ENCODE results near the gene WDR26.

WDR26 gene

GRCh38 chr1:224450561-224451350 is 16.2 kb upstream of the WDR26 start:
- no peak overlapping the region for H3K4me3 ChIP-seq (replicated peaks; ENCODE audit: low read depth, low read length)
- TF ChIP-seq CTCF (IDR thresholded peaks at IDR 0.05; ENCODE audit: low read depth, low read length, missing control alignments) = no peak

GRCh38 chr1:224450159-224450558 is 15.6 kb upstream of the WDR26 start:
- no peak for DNase-seq (ENCODE audit: extremely low read depth, low read depth)
- H3K4me3 ChIP-seq (replicated peaks; ENCODE audit: low read depth, low read length) = no peak overlapping the region
- no peak for TF ChIP-seq CTCF (IDR thresholded peaks at IDR 0.05; ENCODE audit: low read depth, low read length, missing control alignments)

More at GRCh38 chr1:224450561-224451350, 16.2 kb upstream of the WDR26 start:
- DNase-seq (ENCODE audit: extremely low read depth, low read depth) = no peak

DNA sequence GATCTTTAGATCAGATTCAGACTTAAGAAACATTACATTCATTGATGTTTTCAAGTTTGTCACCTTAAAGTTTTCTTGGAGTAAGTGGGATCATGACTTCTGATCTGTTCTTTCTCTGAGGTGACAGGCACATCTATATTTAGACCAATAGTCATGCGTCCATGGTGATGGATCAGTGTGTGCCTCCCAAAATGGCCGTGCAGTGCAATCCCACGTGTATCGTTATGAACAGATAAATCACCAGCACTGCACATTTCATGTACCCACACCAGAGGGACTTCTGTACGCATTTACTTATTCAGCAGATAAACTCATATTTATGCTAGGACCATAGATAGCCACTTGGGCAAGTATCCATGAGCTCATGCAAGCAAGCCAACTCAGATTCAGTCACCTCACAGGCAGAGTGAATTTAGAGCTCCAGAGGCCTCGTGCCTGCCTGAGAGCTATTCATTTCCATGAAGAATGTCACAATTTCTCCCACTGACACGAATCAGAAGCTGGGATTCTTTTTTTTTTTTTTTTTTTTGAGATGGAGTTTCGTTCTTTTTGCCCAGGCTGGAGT is 13.9 kb upstream of the WDR26 start:
- DNase-seq (ENCODE audit: extremely low read depth, low read depth) = no peak
- no peak for TF ChIP-seq CTCF (IDR thresholded peaks at IDR 0.05; ENCODE audit: low read depth, low read length, missing control alignments)
- H3K4me3 ChIP-seq (replicated peaks; ENCODE audit: low read depth, low read length) = no peak overlapping the region

GRCh38 chr1:224447971-224448370 is 13.4 kb upstream of the WDR26 start:
- TF ChIP-seq CTCF (IDR thresholded peaks at IDR 0.05; ENCODE audit: low read depth, low read length, missing control alignments) = no peak
- no peak for DNase-seq (ENCODE audit: extremely low read depth, low read depth)
- H3K4me3 ChIP-seq (replicated peaks; ENCODE audit: low read depth, low read length) = no peak overlapping the region

DNA sequence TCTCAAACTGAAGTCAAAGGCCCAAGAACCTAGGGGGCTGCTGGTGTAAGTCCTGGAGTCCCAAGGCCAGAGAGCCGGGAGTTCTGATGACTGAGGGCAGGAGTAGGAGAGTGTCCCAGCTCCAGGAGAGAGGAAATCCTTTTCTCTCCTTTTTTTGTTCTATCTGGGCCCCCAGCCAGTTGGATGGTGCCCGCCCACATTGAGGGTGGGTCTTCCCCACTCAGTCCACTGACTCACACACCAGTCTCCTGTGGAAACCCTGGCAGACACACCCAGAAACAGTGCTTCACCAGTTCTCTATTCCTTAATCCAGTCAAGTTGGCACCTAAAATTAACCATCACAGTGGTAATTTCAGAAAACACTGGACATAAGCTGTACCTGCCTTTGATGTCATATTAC is 12.7 kb upstream of the WDR26 start:
- DNase-seq (ENCODE audit: extremely low read depth, low read depth) = no peak
- TF ChIP-seq CTCF (IDR thresholded peaks at IDR 0.05; ENCODE audit: low read depth, low read length, missing control alignments) = no peak
- no peak overlapping the region for H3K4me3 ChIP-seq (replicated peaks; ENCODE audit: low read depth, low read length)

- DNase-seq (ENCODE audit: extremely low read depth, low read depth) = no peak
- no peak overlapping the region for H3K4me3 ChIP-seq (replicated peaks; ENCODE audit: low read depth, low read length)
- no peak for TF ChIP-seq CTCF (IDR thresholded peaks at IDR 0.05; ENCODE audit: low read depth, low read length, missing control alignments)
Observed at GRCh38 chr1:224438989-224439388, 4.4 kb upstream of the WDR26 start.
